GM12878 (cell line): ENCODE results near the gene GYS2. TPM values are rescaled to one million over a fixed set of nuclear protein-coding genes. Genes with fewer than 3 reads are reported as not detected.
A peak's percentile ranks its signal among the peaks of the same experiment; 100 is the strongest.

Experiments used
- ATAC-seq: fragments of 200-7000 bp; cut with Tn5 transposase; 3 replicates; pipeline ENCODE4 v1.9.1; 2020; ENCODE audit warnings: mild to moderate bottlenecking, moderate library complexity
- BruUV-seq: library from RNA; stranded (reverse); fragments of 400-500 nt; replicated peaks from 2 replicates; lab custom pipeline; 2021; lab: Mats Ljungman, UMichigan
- CTCF ChIA-PET: fragments of 300-600 bp; sonication (Branson Sonifier 250); formaldehyde crosslinking; extraction: SDS; loops from one replicate; lab custom pipeline; 2021; ENCODE audit warnings: inconsistent platforms; lab: Yijun Ruan, JAX
- POLR2A ChIA-PET: fragments of 350-600 bp; formaldehyde crosslinking; extraction: SDS; loops from one replicate; lab custom pipeline; 2021; ENCODE audit warnings: inconsistent platforms; lab: Charles Lee
- RAD21 ChIA-PET: fragments of 300-600 bp; sonication (Branson Sonifier 250); formaldehyde crosslinking; loops from one replicate; lab custom pipeline; 2023; ENCODE audit warnings: antibody characterized with exemption; ENCODE audit not compliant: unreplicated experiment; lab: Charles Lee
- SMC1A ChIA-PET: fragments of 300-600 bp; sonication (Branson Sonifier 250); formaldehyde crosslinking; loops from one replicate; lab custom pipeline; 2023; ENCODE audit not compliant: unreplicated experiment, uncharacterized antibody; lab: Charles Lee
- DNase-seq: peaks from one replicate; pipeline ENCODE4 v3.0.0-alpha.2; 2011; ENCODE audit warnings: low read depth, low spot score
- FAIRE-seq: peaks from 3 replicates; lab custom pipeline; 2011; peaks lifted over from hg19 to GRCh38; lab: Jason Lieb, UNC
- H2AFZ ChIP-seq: 2 replicates; pipeline ENCODE4 v1.6.0; 2011; ENCODE audit warnings: low read depth, low read length, control low read depth; ENCODE audit not compliant: control insufficient read depth
- H3K27ac ChIP-seq: 2 replicates; pipeline ENCODE4 v1.5.1; 2011; ENCODE audit warnings: control low read depth; ENCODE audit not compliant: control insufficient read depth, insufficient read depth
- H3K27me3 ChIP-seq, 2 experiments: replicated peaks in 1 of 2; 2 replicates each; pipeline versions ENCODE4 v1.6.0 to v1.6.1; 2011; ENCODE audit warnings: low read length in 1 of 2; ENCODE audit not compliant: control insufficient read depth in 2 of 2, insufficient read depth in 2 of 2
- H3K36me3 ChIP-seq, 2 experiments: 2 replicates each; pipeline ENCODE4 v1.5.1; 2011; ENCODE audit warnings: low read length in 1 of 2; ENCODE audit not compliant: control insufficient read depth in 2 of 2, insufficient read depth in 2 of 2
- H3K4me1 ChIP-seq: 2 replicates; pipeline ENCODE4 v1.6.1; 2011; ENCODE audit warnings: mild to moderate bottlenecking, low read length, moderate library complexity, mixed read lengths; ENCODE audit not compliant: control insufficient read depth, insufficient read depth
- H3K4me2 ChIP-seq: 2 replicates; pipeline ENCODE4 v1.6.0; 2011; ENCODE audit warnings: control low read depth; ENCODE audit not compliant: control insufficient read depth, insufficient read depth
- H3K4me3 ChIP-seq: fragments of 200-600 bp; sonication (generic); 2 replicates; pipeline ENCODE4 v1.5.1; 2016
- H3K79me2 ChIP-seq: 2 replicates; pipeline ENCODE4 v1.6.0; 2011; ENCODE audit warnings: low read length; ENCODE audit not compliant: control insufficient read depth, insufficient read depth
- H3K9ac ChIP-seq: 2 replicates; pipeline ENCODE4 v1.8.0; 2011; ENCODE audit warnings: low read length, control low read depth, mixed read lengths; ENCODE audit not compliant: control insufficient read depth, insufficient read depth
- H3K9me3 ChIP-seq: replicated peaks from 3 replicates; pipeline ENCODE4 v1.5.1; 2011; ENCODE audit warnings: mild to moderate bottlenecking, low read length; ENCODE audit not compliant: control insufficient read depth, insufficient read depth
- H4K20me1 ChIP-seq: 2 replicates; pipeline ENCODE4 v1.6.0; 2011; ENCODE audit not compliant: control insufficient read depth, insufficient read depth
- E2F4 ChIP-seq: IDR thresholded peaks from 2 replicates; pipeline ENCODE4 v1.6.1; 2012; ENCODE audit warnings: low read depth, low read length, improper control_type of control experiment
- IKZF1 ChIP-seq: fragments of 450-650 bp; conservative IDR thresholded peaks from 2 replicates; pipeline ENCODE4 v1.6.1; 2017; ENCODE audit warnings: antibody characterized with exemption, mild to moderate bottlenecking
- WGBS: methylation state at CpG from one replicate; pipeline ENCODE4 v1.1.6; 2016; ENCODE audit warnings: low lambda C conversion rate; ENCODE audit not compliant: insufficient replicate concordance, insufficient coverage; ENCODE audit errors: missing lambda C conversion rate; 5-methylcytosine and 5-hydroxymethylcytosine counted together
- in situ Hi-C: fragments of 300-500 bp; cut with MboI; formaldehyde crosslinking; loops from 9 replicates; pipeline ENCODE4 v1.14.3; 2018; ENCODE audit warnings: mixed read lengths
- intact Hi-C: fragments of 100-400 bp; cut with micrococcal nuclease; formaldehyde crosslinking; loops from one replicate; pipeline ENCODE4 v1.14.2; 2022; ENCODE audit not compliant: unreplicated experiment
- polyA plus RNA-seq, 11 experiments: library from polyadenylated mRNA; depleted of rRNA in 4 of 11; unstranded in 6 of 11; stranded (reverse) in 5 of 11; fragments of >200 nt; fragmentation: Nextera tagmentation in 4 of 11; fragmentation: Illumina TruSeq in 1 of 11; extraction: Ambion mirVana in 4 of 11; extraction: Trizol in 1 of 11; gene quantifications; 1 replicate in 1 of 11; 2 replicates in 10 of 11; pipeline versions ENCODE4 v1.2.1 to v1.2.3, GENCODE V29; 2011 to 2016; ENCODE audit warnings: inconsistent platforms in 2 of 11, missing spikeins in 2 of 11, low read depth in 1 of 11
- total RNA-seq, 4 experiments: library from RNA; depleted of rRNA in 3 of 4; stranded (reverse); fragments of >200 nt in 3 of 4; fragmentation: Illumina TruSeq in 1 of 4; extraction: Trizol in 1 of 4; gene quantifications; 2 replicates each; pipeline versions ENCODE4 v1.2.1 to v1.2.3, GENCODE V29; 2013 to 2021

The GYS2 gene
- total and polyA plus RNA-seq, 10 of the 15 experiments (the other 5 are each of a cell fraction or from before 2014, with no cell fraction given), result not detected

GRCh38 chr12:21502164-21502496 is 102.5 kb downstream of the GYS2 start:
- peaks cover 9% of the 10 kb centered on the region for H3K4me1 ChIP-seq

More at GRCh38 chr12:21502164-21502496, 102.5 kb downstream of the GYS2 start:
- ATAC-seq (peak; percentile 30), DNase-seq (peak; percentile 1), FAIRE-seq (no peak)
- Histone ChIP-seq H3K4me2 (peak overlapping the region; percentile 95), H3K79me2 (peaks cover 73% of the 10 kb centered on the region), H3K27ac (peak overlapping the region; percentile 64), H3K4me3 (peak overlapping the region; percentile 94), H3K9me3 (no peaks in the 10 kb centered on the region), H3K36me3 (peaks cover 0 to 11% of the 10 kb centered on the region in 2 experiments; a peak in 2 of 4 replicates), H3K27me3 (no peaks in the 10 kb centered on the region), H3K9ac (peak overlapping the region; percentile 99), H4K20me1 (no peaks in the 10 kb centered on the region), H2AFZ (peak overlapping the region; percentile 88)
- SMC1A ChIA-PET, result interaction anchor here (1.0 to 1.2 kb wide), 2 partner anchors 8 to 155 kb away, joined by 4 read pairs; partner anchors contain the start of gene LDHB
- in situ Hi-C loops, result loop anchor here (5.0 kb wide), 1 partner anchor 155 kb away; the partner anchor contains the start of gene LDHB
- POLR2A ChIA-PET, result interaction anchor here (1.1 to 1.9 kb wide), 4 partner anchors 9 to 150 kb away, joined by 3 to 12 read pairs (median 4); no protein-coding TSS in a partner anchor
- BruUV-seq, result no TSS peak
- TF ChIP-seq IKZF1 (no peak), E2F4 (peak; percentile 62)
- RAD21 ChIA-PET, result no interaction called here
- CTCF ChIA-PET, result interaction anchor here (1.6 kb wide), 2 partner anchors 9 to 10 kb away, joined by 3 to 4 read pairs; no protein-coding TSS in a partner anchor
- WGBS, result 1% methylated on average over 14 of the region's 14 CpGs
- intact Hi-C loops, result loop anchor here (5.0 kb wide), 2 partner anchors 65 to 155 kb away; partner anchors contain the start of genes LDHB and PYROXD1
